Astrocyte of the cerebellum (primary cell): Measurements from ENCODE around the gene COX6B2.
A peak's percentile ranks its signal among the peaks of the same experiment; 100 is the strongest.
"Not testable (repeated sequence)": the region's sequence is repeated elsewhere in the genome, so short reads cannot be mapped to it uniquely, and the experiment has no call there.

ENCODE experiments used
- DNase-seq: peaks from one replicate; pipeline ENCODE4 v3.0.0-alpha.2; 2011; ENCODE audit warnings: low read depth
- H3K4me3 ChIP-seq: 2 replicates; pipeline ENCODE4 v1.5.1; 2011; ENCODE audit warnings: mild to moderate bottlenecking, low read depth, low read length, moderate library complexity
- CTCF ChIP-seq: IDR thresholded peaks from 2 replicates; pipeline ENCODE4 v1.5.1; 2012; ENCODE audit warnings: low read length, low read depth, moderate library complexity, mild to moderate bottlenecking; ENCODE audit errors: missing control alignments
- in situ Hi-C: cut with HindIII; loops from 2 replicates; pipeline ENCODE4 v1.10.0; 2017; ENCODE audit warnings: low sequenced_read_pairs

The COX6B2 gene

GRCh38 chr19:55339889-55340783 is 14.4 kb downstream of the COX6B2 start:
- in situ Hi-C loops, result no loop called here
- TF ChIP-seq CTCF, result no peak
- peak overlapping the region; percentile 73 for H3K4me3 ChIP-seq
- no peak for DNase-seq

GRCh38 chr19:55339105-55339888 is 15.2 kb downstream of the COX6B2 start, which contains the start of gene KMT5C:
TSS of gene KMT5C (plus strand) at chr19:55339876. CDS start at chr19:55341937, 2,061 bp downstream.
- in situ Hi-C loops, result no loop called here
- TF ChIP-seq CTCF, result peak; percentile 38
- DNase-seq, result peak; percentile 100
- H3K4me3 ChIP-seq, result peak within 1 kb of the TSS; percentile 73

DNA sequence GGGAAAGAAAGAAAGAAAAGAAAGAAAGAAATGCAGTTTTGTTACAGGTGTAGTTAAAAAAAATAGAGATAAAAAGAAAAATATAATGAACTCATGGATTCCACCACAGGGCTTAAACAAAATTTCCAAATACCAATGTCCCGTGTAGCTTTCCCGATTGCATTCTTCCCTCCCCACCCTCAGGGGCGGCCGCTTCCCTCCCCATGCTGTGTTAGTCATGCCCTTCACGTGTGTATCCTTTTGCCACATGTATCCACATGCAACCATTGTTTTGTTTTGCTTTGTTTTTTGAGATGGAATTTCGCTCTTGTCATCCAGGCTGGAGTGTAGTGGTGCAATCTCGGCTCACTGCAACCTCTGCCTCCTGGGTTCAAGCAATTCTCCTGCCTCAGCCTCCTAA is 18.4 kb downstream of the COX6B2 start:
- DNase-seq, result no peak
- in situ Hi-C loops, result no loop called here
- no peak overlapping the region for H3K4me3 ChIP-seq
- no peak for TF ChIP-seq CTCF

DNA sequence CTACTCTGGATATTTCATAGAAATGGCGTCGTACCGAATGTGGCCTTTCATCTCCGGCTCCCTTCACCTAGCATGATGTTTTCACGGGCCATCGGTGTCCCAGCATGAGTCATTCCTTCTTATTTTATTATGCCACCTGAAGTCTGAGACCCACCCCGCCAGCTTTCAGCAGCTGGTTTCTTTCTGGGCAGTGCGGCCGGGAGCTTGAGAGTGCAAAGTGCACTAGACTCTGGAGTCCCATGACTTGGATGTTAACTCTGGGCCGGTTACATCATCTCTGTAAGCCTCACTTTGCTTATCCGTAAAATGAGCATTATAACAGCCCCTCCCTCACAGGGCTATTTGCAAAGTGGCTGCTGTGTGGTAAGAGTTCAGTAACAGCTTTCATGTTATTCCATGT is 20.6 kb downstream of the COX6B2 start:
- in situ Hi-C loops, result no loop called here
- no peak overlapping the region for H3K4me3 ChIP-seq
- TF ChIP-seq CTCF, result no peak
- DNase-seq, result no peak

GRCh38 chr19:55329791-55330190 is 24.7 kb downstream of the COX6B2 start:
- DNase-seq, in situ Hi-C loops, H3K4me3 ChIP-seq: not testable (repeated sequence)

GRCh38 chr19:55328774-55329318 is 25.7 kb downstream of the COX6B2 start:
- H3K4me3 ChIP-seq, in situ Hi-C loops, DNase-seq: not testable (repeated sequence)

- no peak for TF ChIP-seq CTCF
- in situ Hi-C loops, result no loop called here
- H3K4me3 ChIP-seq, result no peak within 1 kb of the TSS
- DNase-seq, result no peak
These were observed 29.3 kb downstream of the COX6B2 start, which contains the start of gene TMEM150B for GRCh38 chr19:55325172-55325571. TSS of gene TMEM150B (minus strand) at chr19:55325341. CDS start at chr19:55321036, 4,305 bp downstream.
